Measurements from ENCODE around the gene OPHN1. TPM values are rescaled to one million over a fixed set of nuclear protein-coding genes. Genes with fewer than 3 reads are reported as not detected.

Gene OPHN1
- total and polyA plus RNA-seq, 2 donors (not counting 3 experiments of a cell fraction or from before 2014, with no cell fraction given): 3.9 to 6.7 TPM

GRCh38 chrX:68343551-68343950, 89.7 kb downstream of the OPHN1 start:
- dilution Hi-C loops (cut with MboI; ENCODE audit: extremely low pct_ligation_motif_present, low sequenced_read_pairs): no loop called here
- Histone ChIP-seq H3K4me1 (ENCODE audit: control insufficient read depth, extremely low read depth, insufficient read depth, low read length) (no peaks in the 10 kb centered on the region), H3K4me2 (ENCODE audit: insufficient read depth, low read length) (no peak overlapping the region)

More at GRCh38 chrX:68343551-68343950, 89.7 kb downstream of the OPHN1 start:
- no peak overlapping the region for H3K4me3 ChIP-seq (replicated peaks in 1 of 3; ENCODE audit: insufficient read depth in 1 of 3, low read depth in 1 of 3, low read length in 3 of 3)
- no peak overlapping the region for H3K27ac ChIP-seq (ENCODE audit: insufficient read depth, low read depth, low read length)
- no peaks in the 10 kb centered on the region for H3K36me3 ChIP-seq (ENCODE audit: control insufficient read depth in 2 of 2, extremely low read depth in 1 of 2, insufficient read depth in 2 of 2, low read length in 2 of 2)
- ChIA-PET POLR2A (no interaction called here), CTCF (no interaction called here)
- no peak overlapping the region for H3K9ac ChIP-seq (replicated peaks; ENCODE audit: extremely low read depth, insufficient read depth, low read length)
- H3K27me3 ChIP-seq (ENCODE audit: control insufficient read depth in 2 of 2, insufficient read depth in 2 of 2, low read length in 2 of 2): no peaks in the 10 kb centered on the region
- no peaks in the 10 kb centered on the region for H3K79me2 ChIP-seq (ENCODE audit: control insufficient read depth, insufficient read depth, low read length)
- no peaks in the 10 kb centered on the region for H3K9me3 ChIP-seq (replicated peaks; ENCODE audit: control insufficient read depth, insufficient read depth, low read length)
- no TSS peak for BruUV-seq (replicated peaks)
- intact Hi-C loops (cut with micrococcal nuclease): no loop called here
- DNase-seq (ENCODE audit: low read depth, low spot score) (no peak), FAIRE-seq (peak; percentile 56)
- no peaks in the 10 kb centered on the region for H4K20me1 ChIP-seq (replicated peaks; ENCODE audit: control insufficient read depth, extremely low read depth, insufficient read depth, low read length)
- TF ChIP-seq, protein P1, sequence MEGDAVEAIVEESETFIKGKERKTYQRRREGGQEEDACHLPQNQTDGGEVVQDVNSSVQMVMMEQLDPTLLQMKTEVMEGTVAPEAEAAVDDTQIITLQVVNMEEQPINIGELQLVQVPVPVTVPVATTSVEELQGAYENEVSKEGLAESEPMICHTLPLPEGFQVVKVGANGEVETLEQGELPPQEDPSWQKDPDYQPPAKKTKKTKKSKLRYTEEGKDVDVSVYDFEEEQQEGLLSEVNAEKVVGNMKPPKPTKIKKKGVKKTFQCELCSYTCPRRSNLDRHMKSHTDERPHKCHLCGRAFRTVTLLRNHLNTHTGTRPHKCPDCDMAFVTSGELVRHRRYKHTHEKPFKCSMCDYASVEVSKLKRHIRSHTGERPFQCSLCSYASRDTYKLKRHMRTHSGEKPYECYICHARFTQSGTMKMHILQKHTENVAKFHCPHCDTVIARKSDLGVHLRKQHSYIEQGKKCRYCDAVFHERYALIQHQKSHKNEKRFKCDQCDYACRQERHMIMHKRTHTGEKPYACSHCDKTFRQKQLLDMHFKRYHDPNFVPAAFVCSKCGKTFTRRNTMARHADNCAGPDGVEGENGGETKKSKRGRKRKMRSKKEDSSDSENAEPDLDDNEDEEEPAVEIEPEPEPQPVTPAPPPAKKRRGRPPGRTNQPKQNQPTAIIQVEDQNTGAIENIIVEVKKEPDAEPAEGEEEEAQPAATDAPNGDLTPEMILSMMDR (IDR thresholded peaks at IDR 0.05; ENCODE audit: extremely low read depth in 1 of 2, insufficient read depth in 1 of 2, low read depth in 1 of 2, low read length in 2 of 2): no peak
- TF ChIP-seq POLR2A (IDR thresholded peaks at IDR 0.05; ENCODE audit: low read depth, low read length) (no peak), EZH2 (IDR thresholded peaks at IDR 0.05; ENCODE audit: borderline replicate concordance, low read depth, low read length, severe bottlenecking) (no peak), POLR2AphosphoS5 (IDR thresholded peaks at IDR 0.05; ENCODE audit: insufficient read depth, low read depth, low read length) (no peak), FOS (IDR thresholded peaks at IDR 0.05; ENCODE audit: borderline replicate concordance, insufficient read depth, low read length) (no peak), MYC (IDR thresholded peaks at IDR 0.05; ENCODE audit: low read depth, low read length) (no peak), MAX (IDR thresholded peaks at IDR 0.05; ENCODE audit: insufficient read depth, insufficient read length) (no peak), GATA2 (IDR thresholded peaks at IDR 0.05; ENCODE audit: insufficient read depth, insufficient read length, low read depth, low read length) (no peak), JUN (IDR thresholded peaks at IDR 0.05; ENCODE audit: borderline replicate concordance, insufficient read depth, insufficient read length, low read depth) (no peak)
- H2AFZ ChIP-seq (ENCODE audit: low read depth, low read length): no peak overlapping the region
- H3K9me1 ChIP-seq (replicated peaks; ENCODE audit: control insufficient read depth, extremely low read depth, insufficient read depth, low read length): no peaks in the 10 kb centered on the region

All from endothelial cell of umbilical vein (primary cell).